Psoas muscle (tissue), 8 donors: ENCODE data around the gene GLI1. TPM values are rescaled to one million over a fixed set of nuclear protein-coding genes. Genes with fewer than 3 reads are reported as not detected.

Source experiments
- ATAC-seq, 4 donors: fragments of 200-7000 bp; cut with Tn5 transposase; one replicate each; pipeline ENCODE4 v1.9.1; 2020; ENCODE audit warnings: moderate library complexity in 3 of 4, mild to moderate bottlenecking in 2 of 4
- DNase-seq, 2 donors: peaks; one replicate each; pipeline ENCODE4 v3.0.0-alpha.2; 2020
- H3K27ac ChIP-seq: fragments of 200-600 bp; one replicate; pipeline ENCODE4 v1.8.0; 2022
- H3K27me3 ChIP-seq, 3 donors: fragments of 200-600 bp in 1 of 3; one replicate each; pipeline versions ENCODE4 v1.6.1 to v1.8.0; 2013 to 2022; ENCODE audit warnings: low read length in 2 of 3, mild to moderate bottlenecking in 2 of 3, moderate library complexity in 1 of 3; ENCODE audit not compliant: insufficient read depth in 3 of 3
- H3K36me3 ChIP-seq, 2 donors: fragments of 200-600 bp in 1 of 2; one replicate each; pipeline versions ENCODE4 v1.6.1 to v1.8.0; 2013 to 2022; ENCODE audit warnings: low read depth in 1 of 2, mild to moderate bottlenecking in 1 of 2, moderate library complexity in 1 of 2; ENCODE audit not compliant: insufficient read depth in 1 of 2
- H3K4me1 ChIP-seq: fragments of 200-600 bp; one replicate; pipeline ENCODE4 v1.8.0; 2022
- H3K4me3 ChIP-seq: fragments of 200-600 bp; one replicate; pipeline ENCODE4 v1.8.0; 2022; ENCODE audit warnings: mild to moderate bottlenecking
- H3K9me3 ChIP-seq: fragments of 200-600 bp; one replicate; pipeline ENCODE4 v1.8.0; 2022
- CTCF ChIP-seq: fragments of 200-600 bp; IDR thresholded peaks from one replicate; pipeline ENCODE4 v1.8.0; 2022; ENCODE audit warnings: antibody characterized with exemption
- WGBS, 3 donors: extraction: QIAGEN DNeasy Blood & Tissue Kit; methylation state at CpG; one replicate each; pipeline versions ENCODE4 v1.1.6 to v1.1.7; 2013; 5-methylcytosine and 5-hydroxymethylcytosine counted together
- intact Hi-C, 2 donors: fragments of 100-400 bp; cut with DNase I; formaldehyde crosslinking; loops; one replicate each; pipeline versions ENCODE4 v1.11.0 to v1.14.2; 2022
- polyA plus RNA-seq, 3 donors: library from polyadenylated mRNA; stranded (reverse); fragments of 200-250 nt; gene quantifications; one replicate each; pipeline ENCODE4 v1.2.3, GENCODE V29; 2013
- total RNA-seq, 4 donors: library from RNA; stranded (reverse); fragmentation: NEBNext Ultra II Directional in 2 of 4; extraction: Animal tissue kit (Norgen Biotek cat#: 25700) in 2 of 4; gene quantifications; one replicate each; pipeline versions ENCODE4 v1.2.1 to v1.2.4, GENCODE V29; 2021 to 2023
- donor health status: healthy with polysubstance abuse.
- donor health status: DM: no; HTN: no; CAD: no; lungs with moderate emphysema.
- donor health status: Bipolar disorder and iron deficiency.
- donor health status: healthy.
- donor health status: DM: yes; HTN: yes; CAD: no.
- donor health status: DM: no; HTN: no; CAD: no.
- donor health status: DM: no; HTN: no; CAD: no.
- donor health status: DM: yes; HTN: yes; CAD: no.

The GLI1 gene
- total and polyA plus RNA-seq, 7 donors = 0.07 to 0.86 (median 0.29) TPM; not detected in 1

GRCh38 chr12:57469296-57470164 is 9.9 kb downstream of the GLI1 start:
- peaks cover 0 to 38% (median 5%) of the 10 kb centered on the region in 3 donors for H3K27me3 ChIP-seq
- ATAC-seq = no peak
- intact Hi-C loops = loop anchor here in 1 of 2 donors (10.0 kb wide), 2 partner anchors 155 to 255 kb away; partner anchors contain the start of gene NXPH4
- H3K27ac ChIP-seq = no peak overlapping the region
- no peaks in the 10 kb centered on the region for H3K9me3 ChIP-seq
- no peaks in the 10 kb centered on the region for H3K4me1 ChIP-seq
- no peak overlapping the region for H3K4me3 ChIP-seq
- no peak for TF ChIP-seq CTCF
- WGBS, 3 donors = 83 to 89% (median 85%) methylated on average over 10 of the region's 10 CpGs
- no peak for DNase-seq
- H3K36me3 ChIP-seq = no peaks in the 10 kb centered on the region

DNA sequence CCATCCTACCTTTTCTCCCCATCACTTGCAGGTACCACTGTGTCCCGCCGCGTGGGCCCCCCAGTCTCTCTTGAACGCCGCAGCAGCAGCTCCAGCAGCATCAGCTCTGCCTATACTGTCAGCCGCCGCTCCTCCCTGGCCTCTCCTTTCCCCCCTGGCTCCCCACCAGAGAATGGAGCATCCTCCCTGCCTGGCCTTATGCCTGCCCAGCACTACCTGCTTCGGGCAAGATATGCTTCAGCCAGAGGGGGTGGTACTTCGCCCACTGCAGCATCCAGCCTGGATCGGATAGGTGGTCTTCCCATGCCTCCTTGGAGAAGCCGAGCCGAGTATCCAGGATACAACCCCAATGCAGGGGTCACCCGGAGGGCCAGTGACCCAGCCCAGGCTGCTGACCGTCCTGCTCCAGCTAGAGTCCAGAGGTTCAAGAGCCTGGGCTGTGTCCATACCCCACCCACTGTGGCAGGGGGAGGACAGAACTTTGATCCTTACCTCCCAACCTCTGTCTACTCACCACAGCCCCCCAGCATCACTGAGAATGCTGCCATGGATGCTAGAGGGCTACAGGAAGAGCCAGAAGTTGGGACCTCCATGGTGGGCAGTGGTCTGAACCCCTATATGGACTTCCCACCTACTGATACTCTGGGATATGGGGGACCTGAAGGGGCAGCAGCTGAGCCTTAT is 10.8 kb downstream of the GLI1 start:
- DNase-seq (no peak), ATAC-seq (no peak)
- WGBS, 3 donors = 90 to 93% (median 92%) methylated on average over 14 of the region's 14 CpGs
- H3K4me3 ChIP-seq = no peak overlapping the region
- no peaks in the 10 kb centered on the region for H3K9me3 ChIP-seq
- peaks cover 0 to 47% (median 11%) of the 10 kb centered on the region in 3 donors for H3K27me3 ChIP-seq
- TF ChIP-seq CTCF = no peak
- peaks cover 5% of the 10 kb centered on the region for H3K4me1 ChIP-seq
- H3K27ac ChIP-seq = no peak overlapping the region
- H3K36me3 ChIP-seq = no peaks in the 10 kb centered on the region
- intact Hi-C loops = no loop called here

GRCh38 chr12:57470970-57471656 is 11.5 kb downstream of the GLI1 start:
- Histone ChIP-seq H3K36me3 (no peaks in the 10 kb centered on the region), H3K27ac (no peak overlapping the region), H3K4me3 (no peak overlapping the region), H3K9me3 (no peaks in the 10 kb centered on the region), H3K4me1 (peaks cover 11% of the 10 kb centered on the region), H3K27me3 (peaks cover 0 to 54% (median 11%) of the 10 kb centered on the region in 3 donors)
- DNase-seq (no peak), ATAC-seq (no peak)
- WGBS, 3 donors = 83 to 90% (median 87%) methylated on average over 4 of the region's 4 CpGs
- intact Hi-C loops = no loop called here
- TF ChIP-seq CTCF = no peak

DNA sequence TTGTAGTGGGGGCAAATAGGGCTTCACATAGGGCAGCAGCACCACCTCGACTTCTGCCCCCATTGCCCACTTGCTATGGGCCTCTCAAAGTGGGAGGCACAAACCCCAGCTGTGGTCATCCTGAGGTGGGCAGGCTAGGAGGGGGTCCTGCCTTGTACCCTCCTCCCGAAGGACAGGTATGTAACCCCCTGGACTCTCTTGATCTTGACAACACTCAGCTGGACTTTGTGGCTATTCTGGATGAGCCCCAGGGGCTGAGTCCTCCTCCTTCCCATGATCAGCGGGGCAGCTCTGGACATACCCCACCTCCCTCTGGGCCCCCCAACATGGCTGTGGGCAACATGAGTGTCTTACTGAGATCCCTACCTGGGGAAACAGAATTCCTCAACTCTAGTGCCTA is 12.1 kb downstream of the GLI1 start:
- DNase-seq (no peak), ATAC-seq (no peak)
- 85 to 95% (median 92%) methylated on average over 3 of the region's 3 CpGs for WGBS, 3 donors
- Histone ChIP-seq H3K27me3 (peaks cover 0 to 58% (median 11%) of the 10 kb centered on the region in 3 donors), H3K27ac (no peak overlapping the region), H3K36me3 (no peaks in the 10 kb centered on the region), H3K4me3 (no peak overlapping the region), H3K9me3 (no peaks in the 10 kb centered on the region), H3K4me1 (peaks cover 13% of the 10 kb centered on the region)
- intact Hi-C loops = no loop called here
- no peak for TF ChIP-seq CTCF
